ENCODE data around the gene MCRS1.
A peak's percentile ranks its signal among the peaks of the same experiment; 100 is the strongest.

The MCRS1 gene

GRCh38 chr12:49555631-49556390 is 12.1 kb downstream of the MCRS1 start:
- no peak for DNase-seq (ENCODE audit: low read depth)
- no peak for TF ChIP-seq CTCF (conservative IDR thresholded peaks at IDR 0.05; ENCODE audit: low read length)
- H3K4me3 ChIP-seq (ENCODE audit: low read length): no peak overlapping the region

GRCh38 chr12:49554266-49554665 is 13.7 kb downstream of the MCRS1 start:
- no peak for DNase-seq (ENCODE audit: low read depth)
- H3K4me3 ChIP-seq (ENCODE audit: low read length): no peak overlapping the region
- TF ChIP-seq CTCF (conservative IDR thresholded peaks at IDR 0.05; ENCODE audit: low read length): no peak

GRCh38 chr12:49553512-49554088 is 14.3 kb downstream of the MCRS1 start:
- peak; percentile 25 for TF ChIP-seq CTCF (conservative IDR thresholded peaks at IDR 0.05; ENCODE audit: low read length)
- DNase-seq (ENCODE audit: low read depth): no peak
- no peak overlapping the region for H3K4me3 ChIP-seq (ENCODE audit: low read length)

GRCh38 chr12:49552899-49553298 is 15.0 kb downstream of the MCRS1 start:
- no peak overlapping the region for H3K4me3 ChIP-seq (ENCODE audit: low read length)
- no peak for TF ChIP-seq CTCF (conservative IDR thresholded peaks at IDR 0.05; ENCODE audit: low read length)
- DNase-seq (ENCODE audit: low read depth): no peak

- no peak for TF ChIP-seq CTCF (conservative IDR thresholded peaks at IDR 0.05; ENCODE audit: low read length)
- H3K4me3 ChIP-seq (ENCODE audit: low read length): no peak overlapping the region
- DNase-seq (ENCODE audit: low read depth): no peak
These were observed 15.5 kb downstream of the MCRS1 start for GRCh38 chr12:49552425-49552824.

GRCh38 chr12:49552014-49552413 is 15.9 kb downstream of the MCRS1 start:
- peak; percentile 58 for DNase-seq (ENCODE audit: low read depth)
- no peak for TF ChIP-seq CTCF (conservative IDR thresholded peaks at IDR 0.05; ENCODE audit: low read length)
- H3K4me3 ChIP-seq (ENCODE audit: low read length): no peak overlapping the region

GRCh38 chr12:49550693-49551252 is 17.2 kb downstream of the MCRS1 start:
- no peak for TF ChIP-seq CTCF (conservative IDR thresholded peaks at IDR 0.05; ENCODE audit: low read length)
- no peak overlapping the region for H3K4me3 ChIP-seq (ENCODE audit: low read length)
- no peak for DNase-seq (ENCODE audit: low read depth)

All from AG10803 (cell line).